A549 (cell line): Measurements from ENCODE around the gene SFXN3. TPM values are rescaled to one million over a fixed set of nuclear protein-coding genes. Genes with fewer than 3 reads are reported as not detected.

Experiments used
- ATAC-seq, 2 experiments: fragments of 200-7000 bp in 1 of 2; fragments of >200 bp in 1 of 2; cut with Nextera tagmentation in 1 of 2; cut with Tn5 transposase in 1 of 2; 3 replicates each; pipeline versions ENCODE4 v1.8.0 to v1.9.1; 2018 to 2020; ENCODE audit warnings: mild to moderate bottlenecking in 1 of 2, moderate library complexity in 1 of 2
- CTCF ChIA-PET: fragments of 300-600 bp; sonication (Branson Sonifier 250); formaldehyde crosslinking; extraction: SDS; loops from one replicate; lab custom pipeline; 2021; ENCODE audit warnings: antibody characterized with exemption, inconsistent platforms; lab: Yijun Ruan, JAX
- POLR2A ChIA-PET: fragments of 350-600 bp; formaldehyde crosslinking; extraction: SDS; loops from one replicate; lab custom pipeline; 2021; ENCODE audit warnings: antibody characterized with exemption, inconsistent platforms; lab: Yijun Ruan, JAX
- DNase-seq, 2 experiments: peaks; one replicate each; pipeline versions ENCODE4 v3.0.0 to v3.0.0-alpha.2; 2011 to 2016; ENCODE audit warnings: low read depth in 1 of 2, low spot score in 1 of 2
- FAIRE-seq: peaks from 2 replicates; lab custom pipeline; 2011; peaks lifted over from hg19 to GRCh38; lab: Jason Lieb, UNC
- H3K27ac ChIP-seq, 2 experiments: fragments of >200 bp; sonication (Bioruptor Twin); formaldehyde crosslinking; 3 replicates each; pipeline ENCODE4 v1.5.1; 2016 to 2017
- H3K4me1 ChIP-seq: fragments of >200 bp; sonication (Bioruptor Twin); formaldehyde crosslinking; 3 replicates; pipeline ENCODE4 v1.6.1; 2016
- H3K4me2 ChIP-seq: fragments of >200 bp; sonication (Bioruptor Twin); formaldehyde crosslinking; 3 replicates; pipeline ENCODE4 v1.6.1; 2016
- H3K4me3 ChIP-seq: fragments of >200 bp; sonication (Bioruptor Twin); formaldehyde crosslinking; 3 replicates; pipeline ENCODE4 v1.5.1; 2016
- H3K9me3 ChIP-seq: fragments of >200 bp; sonication (Bioruptor Twin); formaldehyde crosslinking; 3 replicates; pipeline ENCODE4 v1.6.1; 2016
- CEBPB ChIP-seq, 2 experiments: fragments of >200 bp in 1 of 2; sonication (Bioruptor Twin) in 1 of 2; formaldehyde crosslinking in 1 of 2; IDR thresholded peaks; 2 replicates each; pipeline ENCODE4 v1.6.1; 2012 to 2016
- EHMT2 ChIP-seq: fragments of 200-600 bp; sonication (generic); IDR thresholded peaks from 2 replicates; pipeline ENCODE4 v1.6.1; 2016; ENCODE audit warnings: antibody characterized with exemption, low read depth, mild to moderate bottlenecking, moderate library complexity
- FOSB ChIP-seq: fragments of 250-450 bp; sonication (Bioruptor Pico); IDR thresholded peaks from 2 replicates; pipeline ENCODE4 v1.5.0; 2020; ENCODE audit warnings: mild to moderate bottlenecking, moderate library complexity
- JUNB ChIP-seq: fragments of >200 bp; sonication (Bioruptor Twin); formaldehyde crosslinking; IDR thresholded peaks from 2 replicates; pipeline ENCODE4 v1.6.1; 2016
- KDM1A ChIP-seq: fragments of 200-600 bp; sonication (generic); IDR thresholded peaks from 2 replicates; pipeline ENCODE4 v1.6.1; 2016; ENCODE audit warnings: low read depth, mild to moderate bottlenecking
- MAFK ChIP-seq: fragments of 450-650 bp; IDR thresholded peaks from 2 replicates; pipeline ENCODE4 v1.6.1; 2014; ENCODE audit not compliant: partially characterized antibody
- MYC ChIP-seq: IDR thresholded peaks from 2 replicates; pipeline ENCODE4 v1.6.1; 2012; ENCODE audit warnings: mild to moderate bottlenecking, inconsistent platforms, low read length, improper control_type of control experiment, borderline replicate concordance
- NFE2L2 ChIP-seq: fragments of 150-350 bp; conservative IDR thresholded peaks from 2 replicates; pipeline ENCODE4 v1.6.1; 2014; ENCODE audit warnings: low read length
- POLR2AphosphoS2 ChIP-seq: conservative IDR thresholded peaks from 2 replicates; pipeline ENCODE4 v1.6.1; 2012; ENCODE audit warnings: low read length, improper control_type of control experiment, inconsistent platforms
- RAD21 ChIP-seq, 2 experiments: fragments of >200 bp in 1 of 2; sonication (Bioruptor Twin) in 1 of 2; formaldehyde crosslinking in 1 of 2; IDR thresholded peaks in 1 of 2; conservative IDR thresholded peaks in 1 of 2; 2 replicates in 1 of 2; 3 replicates in 1 of 2; pipeline ENCODE4 v1.6.1; 2012 to 2018; ENCODE audit warnings: inconsistent platforms in 1 of 2
- RNF2 ChIP-seq: fragments of 200-600 bp; sonication (generic); IDR thresholded peaks from 2 replicates; pipeline ENCODE4 v1.6.1; 2016; ENCODE audit warnings: low read depth, mild to moderate bottlenecking, antibody characterized with exemption, moderate library complexity, borderline replicate concordance
- TFCP2L1 ChIP-seq: fragments of 250-450 bp; sonication (Bioruptor Pico); IDR thresholded peaks from 2 replicates; pipeline ENCODE4 v1.5.0; 2021; ENCODE audit warnings: mild to moderate bottlenecking
- ZFP36 ChIP-seq: fragments of 450-650 bp; IDR thresholded peaks from 2 replicates; pipeline ENCODE4 v1.6.1; 2014; ENCODE audit warnings: borderline replicate concordance; ENCODE audit not compliant: partially characterized antibody
- ZSCAN20 ChIP-seq: fragments of 250-450 bp; sonication (Bioruptor Pico); IDR thresholded peaks from 2 replicates; pipeline ENCODE4 v1.8.0; 2022; ENCODE audit warnings: mild to moderate bottlenecking, moderate library complexity
- WGBS: methylation state at CpG from one replicate; pipeline ENCODE4 v1.1.6; 2017; ENCODE audit errors: missing lambda C conversion rate; 5-methylcytosine and 5-hydroxymethylcytosine counted together
- polyA plus RNA-seq, 4 experiments: library from polyadenylated mRNA; depleted of rRNA in 3 of 4; stranded (reverse); fragments of >200 nt; fragmentation: RNase III in 1 of 4; extraction: RNeasy Plus Mini Kit Qiagen cat#74134 plus additional on column Dnase treatment in 1 of 4; gene quantifications; 2 replicates in 3 of 4; 3 replicates in 1 of 4; pipeline ENCODE4 v1.2.3, GENCODE V29; 2011 to 2017
- TF ChIP-seq, protein P1 (sequence below): fragments of >200 bp; sonication (Bioruptor Twin); formaldehyde crosslinking; IDR thresholded peaks from 3 replicates; pipeline ENCODE4 v1.6.1; 2016
- TF ChIP-seq, protein P2 (sequence below): IDR thresholded peaks from 2 replicates; pipeline ENCODE4 v1.6.1; 2012; ENCODE audit warnings: low read depth, borderline replicate concordance
- TF ChIP-seq, protein P3 (sequence below): fragments of 250-450 bp; sonication (Bioruptor Pico); IDR thresholded peaks from 2 replicates; pipeline ENCODE4 v1.5.0; 2020; ENCODE audit warnings: low read depth, mild to moderate bottlenecking, moderate library complexity
- TF ChIP-seq, protein P4 (sequence below): fragments of 250-450 bp; sonication (Bioruptor Pico); IDR thresholded peaks from 2 replicates; pipeline ENCODE4 v1.5.0; 2021; ENCODE audit warnings: mild to moderate bottlenecking, moderate library complexity, borderline replicate concordance

Gene SFXN3
- polyA plus RNA-seq, 2 of the 4 experiments (the other 2 are of a cell fraction): 26.3 to 33.7 TPM

DNA sequence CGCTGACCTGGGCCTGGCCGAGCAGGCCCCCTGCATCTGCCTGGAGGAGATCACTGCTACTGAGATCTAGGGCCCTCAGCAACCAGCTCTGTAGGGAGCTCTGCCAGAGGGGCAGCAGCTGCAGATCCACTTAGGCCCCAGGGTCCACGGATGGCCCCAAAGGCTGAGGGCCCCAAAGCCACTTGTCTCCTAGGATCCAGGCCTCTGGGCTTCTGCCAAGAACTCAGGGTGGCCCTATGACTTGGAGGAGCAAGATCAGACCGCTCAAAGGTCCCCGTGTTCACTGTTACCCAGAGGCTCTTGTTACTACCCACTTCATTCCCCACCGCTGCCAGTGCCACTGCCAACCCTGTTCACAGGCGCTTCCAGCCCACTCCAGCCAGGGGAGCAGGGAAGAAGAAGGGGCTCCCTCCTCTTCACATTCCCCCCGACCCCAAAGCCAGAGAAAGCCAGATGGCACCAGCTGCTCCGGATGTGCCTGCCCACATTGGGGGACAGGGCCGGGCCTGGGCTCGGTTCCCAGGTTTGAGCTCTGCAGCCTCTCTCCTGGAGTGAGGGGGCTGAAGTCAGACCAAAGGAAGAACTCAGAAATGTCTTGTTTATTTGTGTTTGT is 23.8 kb upstream of the SFXN3 start (continued):
- TF ChIP-seq, protein P1, sequence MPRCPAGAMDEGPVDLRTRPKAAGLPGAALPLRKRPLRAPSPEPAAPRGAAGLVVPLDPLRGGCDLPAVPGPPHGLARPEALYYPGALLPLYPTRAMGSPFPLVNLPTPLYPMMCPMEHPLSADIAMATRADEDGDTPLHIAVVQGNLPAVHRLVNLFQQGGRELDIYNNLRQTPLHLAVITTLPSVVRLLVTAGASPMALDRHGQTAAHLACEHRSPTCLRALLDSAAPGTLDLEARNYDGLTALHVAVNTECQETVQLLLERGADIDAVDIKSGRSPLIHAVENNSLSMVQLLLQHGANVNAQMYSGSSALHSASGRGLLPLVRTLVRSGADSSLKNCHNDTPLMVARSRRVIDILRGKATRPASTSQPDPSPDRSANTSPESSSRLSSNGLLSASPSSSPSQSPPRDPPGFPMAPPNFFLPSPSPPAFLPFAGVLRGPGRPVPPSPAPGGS: no peak
- TF ChIP-seq MAFK: no peak

DNA sequence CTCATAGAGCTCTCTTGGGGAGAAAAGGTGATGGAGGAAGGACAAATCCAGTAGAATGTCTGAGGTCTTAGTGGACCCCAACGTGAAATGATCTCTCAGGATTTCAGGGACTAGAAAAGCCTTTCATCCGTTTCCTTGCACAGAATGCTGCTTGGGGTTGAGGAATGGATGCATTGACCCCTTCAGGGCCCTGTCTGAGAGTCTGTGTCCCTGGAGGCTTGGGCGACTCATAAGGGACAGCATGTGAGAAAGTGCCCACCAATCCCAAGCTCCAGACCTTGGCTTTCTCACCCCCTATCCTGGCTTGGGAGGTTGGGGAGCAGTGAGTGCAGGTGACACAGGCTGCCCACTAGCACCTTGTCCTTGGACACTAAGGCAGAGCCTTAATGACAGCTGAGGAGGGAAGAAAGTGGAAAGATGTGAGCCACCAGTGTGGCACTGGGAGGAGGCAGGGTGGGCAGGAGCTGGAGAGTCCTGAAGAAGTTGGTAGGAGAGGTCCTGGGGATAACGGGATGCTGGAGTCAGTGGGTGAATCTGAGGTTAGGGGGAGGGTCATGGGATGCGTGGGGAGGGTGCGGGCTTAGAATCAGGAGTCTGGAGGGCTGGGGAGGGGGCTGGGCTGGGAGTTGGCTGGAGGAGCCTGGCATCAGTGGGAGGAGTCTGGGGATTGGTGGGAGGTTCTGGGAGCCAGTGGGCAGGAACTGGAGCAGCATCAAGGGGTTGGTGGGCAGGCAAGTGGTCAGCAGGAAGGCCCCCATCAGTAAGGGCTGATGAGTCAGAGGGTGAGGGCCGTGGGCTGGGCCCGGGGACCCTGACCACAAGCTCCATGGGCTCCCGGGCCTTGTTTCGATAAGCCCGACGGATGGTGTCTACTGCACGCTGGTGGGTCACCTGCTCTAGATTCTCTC is 22.9 kb upstream of the SFXN3 start:
- H3K4me1 ChIP-seq: peaks cover 19% of the 10 kb centered on the region
- no peak overlapping the region for H3K4me2 ChIP-seq
- POLR2A ChIA-PET: no interaction called here
- H3K9me3 ChIP-seq: no peaks in the 10 kb centered on the region
- no peak overlapping the region for H3K27ac ChIP-seq
- DNase-seq (no peak), FAIRE-seq (no peak), ATAC-seq (no peak)
- TF ChIP-seq NFE2L2: no peak
- TF ChIP-seq, protein P2, sequence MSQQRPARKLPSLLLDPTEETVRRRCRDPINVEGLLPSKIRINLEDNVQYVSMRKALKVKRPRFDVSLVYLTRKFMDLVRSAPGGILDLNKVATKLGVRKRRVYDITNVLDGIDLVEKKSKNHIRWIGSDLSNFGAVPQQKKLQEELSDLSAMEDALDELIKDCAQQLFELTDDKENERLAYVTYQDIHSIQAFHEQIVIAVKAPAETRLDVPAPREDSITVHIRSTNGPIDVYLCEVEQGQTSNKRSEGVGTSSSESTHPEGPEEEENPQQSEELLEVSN: no peak
- TF ChIP-seq ZSCAN20 (CRISPR knock-in tag): no peak
- no peak for TF ChIP-seq RAD21 (conservative IDR thresholded peaks at IDR 0.05 in 1 of 2, IDR thresholded peaks at IDR 0.05 in 1 of 2)
- TF ChIP-seq, protein P3, sequence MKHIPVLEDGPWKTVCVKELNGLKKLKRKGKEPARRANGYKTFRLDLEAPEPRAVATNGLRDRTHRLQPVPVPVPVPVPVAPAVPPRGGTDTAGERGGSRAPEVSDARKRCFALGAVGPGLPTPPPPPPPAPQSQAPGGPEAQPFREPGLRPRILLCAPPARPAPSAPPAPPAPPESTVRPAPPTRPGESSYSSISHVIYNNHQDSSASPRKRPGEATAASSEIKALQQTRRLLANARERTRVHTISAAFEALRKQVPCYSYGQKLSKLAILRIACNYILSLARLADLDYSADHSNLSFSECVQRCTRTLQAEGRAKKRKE (CRISPR knock-in tag): no peak
- TF ChIP-seq JUNB: no peak
- TF ChIP-seq RNF2: no peak
- TF ChIP-seq, protein P4, sequence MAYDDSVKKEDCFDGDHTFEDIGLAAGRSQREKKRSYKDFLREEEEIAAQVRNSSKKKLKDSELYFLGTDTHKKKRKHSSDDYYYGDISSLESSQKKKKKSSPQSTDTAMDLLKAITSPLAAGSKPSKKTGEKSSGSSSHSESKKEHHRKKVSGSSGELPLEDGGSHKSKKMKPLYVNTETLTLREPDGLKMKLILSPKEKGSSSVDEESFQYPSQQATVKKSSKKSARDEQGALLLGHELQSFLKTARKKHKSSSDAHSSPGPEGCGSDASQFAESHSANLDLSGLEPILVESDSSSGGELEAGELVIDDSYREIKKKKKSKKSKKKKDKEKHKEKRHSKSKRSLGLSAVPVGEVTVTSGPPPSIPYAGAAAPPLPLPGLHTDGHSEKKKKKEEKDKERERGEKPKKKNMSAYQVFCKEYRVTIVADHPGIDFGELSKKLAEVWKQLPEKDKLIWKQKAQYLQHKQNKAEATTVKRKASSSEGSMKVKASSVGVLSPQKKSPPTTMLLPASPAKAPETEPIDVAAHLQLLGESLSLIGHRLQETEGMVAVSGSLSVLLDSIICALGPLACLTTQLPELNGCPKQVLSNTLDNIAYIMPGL (CRISPR knock-in tag): no peak
- TF ChIP-seq EHMT2: no peak
- TF ChIP-seq KDM1A: no peak
- TF ChIP-seq POLR2AphosphoS2: no peak
- no peak for TF ChIP-seq ZFP36
- no peak for TF ChIP-seq FOSB (CRISPR knock-in tag)
- no peak for TF ChIP-seq MYC
- TF ChIP-seq CEBPB (IDR thresholded peaks at IDR 0.05): no peak
- no peak for TF ChIP-seq TFCP2L1 (CRISPR knock-in tag)
- CTCF ChIA-PET: interaction anchor here (1.0 to 25.8 kb wide), 4 partner anchors 8 to 42 kb away, joined by 3 to 608 read pairs (median 156); partner anchors contain the start of genes LZTS2, MRPL43 and TWNK
- no peak overlapping the region for H3K4me3 ChIP-seq
- WGBS: 73% methylated on average over 13 of the region's 13 CpGs
